ENCODE measurements around the gene TRIM54. TPM values are rescaled to one million over a fixed set of nuclear protein-coding genes. Genes with fewer than 3 reads are reported as not detected.
"Not testable (repeated sequence)": the region's sequence is repeated elsewhere in the genome, so short reads cannot be mapped to it uniquely, and the experiment has no call there.

Gene TRIM54
- total RNA-seq, 1 donor from 2014 or later: not detected

DNA sequence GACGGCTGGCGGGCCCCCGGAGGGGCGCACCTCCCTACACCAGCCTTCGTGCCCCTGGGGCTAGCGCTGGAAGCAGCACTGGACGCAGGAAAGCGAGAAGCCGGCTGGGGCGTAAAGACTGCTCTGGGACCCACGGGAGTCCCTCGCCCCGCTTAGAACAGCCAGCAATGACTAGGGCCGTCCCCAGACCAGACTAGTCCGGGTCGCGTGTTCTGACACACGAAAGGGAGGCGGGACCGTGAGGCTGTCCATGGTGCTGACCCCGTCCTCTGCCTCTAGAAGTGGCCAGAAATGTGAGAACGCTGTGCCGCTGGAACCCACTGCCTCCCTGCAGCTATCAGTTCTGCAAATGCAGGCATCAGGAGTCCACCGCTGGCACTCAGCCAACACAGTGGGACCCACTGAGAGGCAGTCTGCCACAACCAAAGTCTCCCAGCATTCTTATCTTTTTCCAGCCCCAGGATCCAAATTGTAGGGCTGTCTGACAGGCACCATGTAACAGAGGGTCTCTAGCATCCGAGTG is 26.2 kb downstream of the TRIM54 start, which contains the start of gene UCN:
Gene UCN (minus strand): TSS at position 87 of the 523 bp plus-strand sequence. CDS start 550 bp downstream, outside the sequence.
- intact Hi-C loops (cut with micrococcal nuclease): no loop called here

DNA sequence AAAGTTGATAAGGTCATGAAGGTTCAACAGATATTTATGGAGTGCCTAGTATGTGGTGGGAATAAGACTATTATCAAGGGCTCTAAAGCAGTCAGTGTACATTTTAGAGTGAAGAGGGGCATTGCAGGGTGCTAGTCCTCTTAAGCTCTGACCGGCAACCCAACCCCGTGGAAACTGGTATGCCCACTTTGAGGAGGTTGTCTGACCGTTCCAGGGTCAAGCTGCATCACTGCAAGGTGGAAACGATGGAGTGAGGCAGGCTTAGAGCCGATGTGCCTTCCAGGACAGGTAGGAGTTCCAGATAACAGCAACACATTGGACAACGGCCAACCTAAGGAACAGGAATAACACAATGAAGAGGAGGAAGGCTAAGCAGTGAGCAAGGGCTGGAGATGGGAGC is 27.4 kb downstream of the TRIM54 start:
- intact Hi-C loops (cut with micrococcal nuclease): no loop called here

DNA sequence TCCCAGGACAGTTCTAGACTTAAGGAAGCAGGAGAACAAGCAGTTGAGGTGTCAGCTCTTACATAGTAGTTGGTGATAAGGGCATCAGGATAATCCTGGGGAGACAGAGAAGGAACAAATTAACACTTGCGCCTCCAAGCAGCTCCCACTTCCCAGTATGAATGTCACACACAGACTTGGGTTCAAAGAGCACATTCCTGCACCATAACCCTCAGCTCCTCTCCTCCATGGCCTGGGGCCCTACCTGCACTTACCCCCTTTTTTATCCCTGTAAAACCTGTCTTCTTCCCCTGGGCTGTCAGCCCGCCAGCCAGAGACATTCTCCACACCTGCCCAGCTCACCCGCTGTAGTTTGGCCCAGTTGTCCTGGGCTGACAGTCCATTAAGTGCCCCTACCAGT is 29.9 kb downstream of the TRIM54 start:
- intact Hi-C loops (cut with micrococcal nuclease): no loop called here

DNA sequence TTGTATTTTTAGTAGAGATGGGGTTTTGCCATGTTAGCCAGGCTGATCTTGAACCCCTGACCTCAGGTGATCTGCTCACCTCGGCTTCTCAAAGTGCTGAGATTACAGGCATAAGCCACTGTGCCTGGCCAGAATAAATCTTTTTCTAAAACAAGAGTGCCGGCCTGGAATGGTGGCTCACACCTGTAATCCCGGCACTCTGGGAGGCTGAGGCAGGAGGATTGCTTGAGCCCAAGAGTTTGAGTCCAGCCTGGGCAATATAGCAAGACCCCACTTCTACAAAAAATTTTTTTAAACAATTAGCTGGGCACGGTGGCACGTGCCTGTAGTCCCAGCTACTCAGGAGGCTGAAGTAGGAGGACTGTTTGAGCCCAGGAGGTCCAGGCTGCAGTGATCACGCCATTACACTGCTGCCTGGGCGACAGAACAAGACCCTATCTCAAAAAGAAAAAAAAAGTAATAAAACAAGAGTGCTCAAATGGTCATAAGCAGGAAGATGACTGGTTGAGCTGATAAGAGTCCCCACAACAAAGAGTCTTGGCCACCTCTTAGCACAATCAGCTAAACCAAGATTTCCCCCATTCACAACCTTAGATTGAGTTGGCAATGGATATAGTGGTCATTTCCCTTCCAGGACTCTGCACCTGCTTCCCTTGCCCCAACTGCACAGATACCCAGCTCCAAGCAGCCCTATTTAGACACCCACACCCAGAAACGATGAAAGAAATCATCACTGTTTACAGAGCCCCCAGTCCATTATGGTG is 31.8 kb downstream of the TRIM54 start:
- intact Hi-C loops (cut with micrococcal nuclease): no loop called here

DNA sequence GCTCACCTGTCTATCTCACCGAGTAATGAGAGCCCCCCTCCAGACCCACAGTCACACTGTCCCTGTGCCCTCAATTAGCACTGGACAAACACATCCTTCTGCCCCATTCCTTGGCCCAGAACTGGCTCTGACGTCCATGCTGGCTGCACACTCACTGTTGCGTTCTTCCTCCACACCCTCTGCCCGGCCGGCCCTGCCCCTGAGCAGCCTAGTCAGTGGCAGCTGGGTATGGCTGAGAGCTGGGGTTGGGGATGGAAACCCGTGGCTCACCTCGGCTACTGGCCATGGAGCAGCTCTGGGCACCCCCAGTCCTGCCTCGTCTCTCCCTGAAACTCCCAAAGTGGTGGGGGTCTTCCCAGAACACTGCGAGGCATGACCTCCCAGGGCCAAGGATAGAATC is 32.5 kb downstream of the TRIM54 start:
- intact Hi-C loops (cut with micrococcal nuclease): no loop called here

DNA sequence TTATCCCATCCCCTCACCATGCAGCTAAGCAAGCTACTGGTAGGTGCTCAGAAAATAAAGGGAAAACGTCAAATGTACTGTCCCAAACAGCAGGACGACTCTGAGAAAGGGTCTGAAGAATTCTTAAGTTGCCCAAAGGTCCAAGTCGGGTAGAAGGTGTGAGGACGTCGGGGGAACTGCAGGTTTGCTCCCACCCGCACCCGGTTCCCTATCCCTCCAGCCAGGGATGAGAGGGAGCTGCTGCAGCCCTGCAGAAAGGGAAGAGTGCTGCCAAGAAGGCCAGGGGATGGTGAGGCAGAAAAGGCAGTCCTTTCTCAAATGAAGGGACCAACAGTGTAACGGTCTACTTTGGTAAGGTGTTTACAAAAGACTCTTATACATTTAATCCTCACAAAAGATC is 32.9 kb downstream of the TRIM54 start:
- intact Hi-C loops (cut with micrococcal nuclease): no loop called here

DNA sequence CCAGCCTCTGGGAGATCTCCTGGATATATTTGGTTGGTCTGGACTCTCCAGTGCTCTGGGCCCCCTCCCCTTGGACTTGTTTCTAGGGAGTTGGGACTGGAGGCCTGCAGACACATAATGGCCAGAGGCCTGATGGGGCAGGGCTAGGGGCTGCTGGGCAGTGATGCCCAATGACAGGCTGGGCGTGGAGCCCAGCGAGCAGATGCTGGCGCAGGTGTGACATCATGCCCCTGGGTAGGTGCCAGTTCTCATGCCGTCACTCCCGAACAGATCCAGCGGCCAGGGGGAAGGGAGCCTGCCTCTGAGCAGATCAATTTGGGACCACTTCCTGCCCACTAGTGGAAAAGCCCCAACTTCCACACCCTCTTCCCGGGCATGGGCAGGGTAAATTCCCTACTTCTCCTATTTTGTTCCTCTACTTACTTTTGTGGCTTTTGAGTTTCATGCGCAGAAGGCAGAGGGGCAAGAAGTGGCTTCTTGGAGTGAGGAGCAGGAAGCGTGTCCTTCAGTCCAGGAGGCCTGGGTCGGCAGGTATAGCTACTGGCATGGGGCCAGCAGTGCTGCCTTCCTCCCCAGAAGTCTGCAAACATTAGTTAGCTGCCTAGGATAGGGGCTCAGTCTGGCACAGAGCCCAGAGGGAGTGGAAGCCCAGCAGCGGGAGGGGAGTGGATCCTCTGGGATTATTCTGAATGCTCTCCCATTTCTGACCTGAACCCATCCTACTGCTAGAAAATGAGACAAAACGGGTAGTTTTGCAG is 34.6 kb downstream of the TRIM54 start:
- intact Hi-C loops (cut with micrococcal nuclease): no loop called here

DNA sequence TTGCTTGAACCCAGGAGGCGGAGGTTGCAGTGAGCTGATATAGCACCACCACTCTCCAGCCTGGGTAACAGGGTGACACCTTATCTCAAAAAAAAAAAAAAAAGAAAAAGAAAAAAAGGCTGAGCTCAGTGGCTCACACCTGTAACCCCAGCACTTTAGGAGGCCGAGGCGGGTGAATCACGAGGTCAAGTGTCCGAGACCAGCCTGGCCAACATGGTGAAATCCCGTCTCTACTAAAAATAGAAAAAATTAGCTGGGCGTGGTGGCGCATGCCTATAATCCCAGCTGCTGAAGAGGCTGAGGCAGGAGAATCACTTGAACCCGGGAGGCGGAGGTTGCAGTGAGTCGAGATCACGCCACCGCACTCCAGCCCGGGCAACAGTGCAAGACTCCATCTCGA is 37.6 kb downstream of the TRIM54 start:
- intact Hi-C loops (cut with micrococcal nuclease): not testable (repeated sequence)

DNA sequence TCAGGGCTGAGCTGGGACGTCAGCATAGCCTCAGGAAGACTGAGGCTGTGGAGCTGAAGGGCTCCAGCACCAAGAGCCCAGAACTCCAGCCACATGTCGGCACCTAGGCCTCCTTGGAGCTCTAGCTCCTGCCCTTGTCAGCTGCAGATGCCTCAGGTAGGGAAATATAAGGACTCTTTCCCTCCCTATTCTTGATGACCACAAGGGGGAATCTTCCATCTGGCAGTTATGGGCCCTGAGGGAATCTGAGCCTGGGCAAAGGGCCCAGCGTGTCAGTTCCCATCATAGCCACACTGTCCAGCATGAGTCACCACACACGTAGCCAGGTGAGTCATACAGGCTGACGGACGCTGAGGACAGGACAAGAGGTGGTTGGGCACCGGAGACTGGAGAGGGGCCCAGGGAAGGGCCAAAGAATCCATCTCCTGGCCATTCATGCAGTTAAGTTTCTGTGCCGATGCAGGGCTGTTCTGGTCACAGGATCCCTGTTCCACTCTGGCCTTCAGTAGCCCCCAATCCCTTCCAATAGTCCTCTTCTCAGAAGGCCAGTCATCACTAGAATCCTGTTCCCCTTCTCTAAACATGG is 38.8 kb downstream of the TRIM54 start:
- intact Hi-C loops (cut with micrococcal nuclease): no loop called here

DNA sequence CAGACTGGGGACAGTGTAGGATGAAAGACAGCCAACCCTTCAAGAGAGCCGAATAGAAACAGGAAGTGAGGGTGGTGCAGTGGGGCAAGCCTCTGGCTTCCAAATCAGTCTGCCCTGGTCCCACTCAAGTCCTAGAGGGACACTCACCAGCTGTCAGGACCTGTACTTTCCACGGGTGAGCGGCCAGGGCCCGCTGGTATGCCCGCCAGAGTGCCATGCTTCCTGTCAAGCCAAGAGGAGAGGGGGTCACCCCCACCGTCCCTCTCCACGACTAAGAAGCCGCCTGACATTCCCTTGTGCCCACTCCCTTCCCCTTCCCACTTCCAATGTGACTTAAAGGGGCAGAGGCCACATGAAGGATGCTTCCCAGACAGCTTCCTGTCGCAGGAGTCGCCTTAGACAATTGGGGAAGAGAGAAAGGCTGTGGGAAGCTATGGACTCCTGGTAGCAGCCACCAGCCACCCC is 40.1 kb downstream of the TRIM54 start:
- intact Hi-C loops (cut with micrococcal nuclease): loop anchor here (1.0 to 2.0 kb wide), 4 partner anchors 58 to 536 kb away; partner anchors contain the start of genes AGBL5, CENPA and ZNF513

DNA sequence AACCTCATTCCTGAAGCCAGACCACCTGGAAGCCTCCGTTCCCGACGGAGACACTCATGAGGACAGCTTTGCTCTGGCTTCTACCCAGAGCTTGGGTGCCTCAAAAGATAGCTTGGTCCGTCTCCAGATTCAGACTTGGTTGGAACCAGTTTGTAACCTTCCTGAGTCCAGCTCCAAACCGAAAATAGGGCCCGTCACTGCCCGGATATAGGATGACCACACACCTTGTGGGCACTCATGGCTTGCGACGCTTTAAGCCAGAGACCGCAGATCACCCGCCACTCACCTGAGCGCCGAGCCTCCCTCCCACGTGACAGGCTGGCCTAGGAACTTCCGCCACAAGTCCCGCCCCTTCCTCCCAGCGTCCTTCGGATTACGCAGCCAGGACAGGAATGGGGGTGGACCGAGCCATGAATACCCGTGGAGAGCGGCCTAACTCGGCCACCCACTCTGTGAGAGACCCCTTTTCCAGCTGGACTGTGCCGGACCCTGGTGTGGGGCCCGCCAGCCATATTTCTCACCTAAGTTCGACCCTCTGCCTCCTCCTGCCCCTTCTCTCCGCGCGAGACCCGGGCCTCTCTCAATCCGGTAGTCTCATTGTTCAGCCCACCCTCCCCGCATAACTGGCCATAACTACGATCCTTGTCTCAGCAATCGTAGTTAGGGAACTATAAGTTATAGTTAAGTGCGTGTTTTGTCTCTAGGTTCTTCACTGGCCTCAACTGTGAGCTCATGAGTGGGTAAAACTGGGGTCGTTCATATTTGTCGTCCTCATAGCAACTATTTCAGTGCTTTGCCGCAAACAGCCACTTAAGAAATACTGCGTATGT is 40.8 kb downstream of the TRIM54 start, which contains the start of gene MPV17:
Gene MPV17 (minus strand): TSS at position 332 of the 830 bp plus-strand sequence. CDS start 580 bp downstream, outside the sequence.
- intact Hi-C loops (cut with micrococcal nuclease): loop anchor here (1.0 to 2.0 kb wide), 18 partner anchors 20 to 820 kb away; partner anchors contain the start of genes AGBL5, ATRAID, CAD and CENPA

DNA sequence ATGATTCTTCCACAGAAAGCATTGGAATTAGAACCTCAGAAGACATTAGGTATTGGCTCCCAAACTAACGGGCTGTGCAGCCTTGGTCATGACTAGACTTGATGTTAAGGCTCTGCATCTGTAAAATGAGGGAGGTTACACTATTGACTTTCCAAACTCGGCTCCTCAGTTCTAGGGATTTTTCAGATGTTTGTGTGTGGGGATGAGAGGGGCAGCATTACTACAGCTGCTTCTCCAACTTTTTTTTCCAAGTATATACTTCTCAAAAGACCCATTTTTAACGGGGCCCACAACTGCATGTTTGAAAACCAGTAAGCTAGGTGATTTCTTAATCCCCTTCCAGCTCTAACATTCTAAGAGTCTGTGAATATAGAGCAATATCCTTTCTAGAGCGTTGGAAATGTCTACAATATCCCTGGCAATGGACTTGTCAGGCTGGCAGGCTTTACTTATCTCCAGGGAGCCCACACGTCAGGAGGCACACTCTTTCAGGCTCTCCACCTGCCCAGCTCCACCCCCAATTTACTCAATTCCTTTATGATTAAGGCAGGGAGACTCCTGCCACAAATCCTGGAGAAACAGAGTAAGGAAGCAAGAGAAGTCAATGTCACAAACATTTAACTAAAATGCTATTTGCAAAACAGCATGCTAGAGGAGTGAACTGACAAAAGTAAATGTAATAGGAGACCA is 41.5 kb downstream of the TRIM54 start:
- intact Hi-C loops (cut with micrococcal nuclease): loop anchor here (1.0 to 2.0 kb wide), 17 partner anchors 20 to 820 kb away; partner anchors contain the start of genes AGBL5, ATRAID, CAD and CENPA

DNA sequence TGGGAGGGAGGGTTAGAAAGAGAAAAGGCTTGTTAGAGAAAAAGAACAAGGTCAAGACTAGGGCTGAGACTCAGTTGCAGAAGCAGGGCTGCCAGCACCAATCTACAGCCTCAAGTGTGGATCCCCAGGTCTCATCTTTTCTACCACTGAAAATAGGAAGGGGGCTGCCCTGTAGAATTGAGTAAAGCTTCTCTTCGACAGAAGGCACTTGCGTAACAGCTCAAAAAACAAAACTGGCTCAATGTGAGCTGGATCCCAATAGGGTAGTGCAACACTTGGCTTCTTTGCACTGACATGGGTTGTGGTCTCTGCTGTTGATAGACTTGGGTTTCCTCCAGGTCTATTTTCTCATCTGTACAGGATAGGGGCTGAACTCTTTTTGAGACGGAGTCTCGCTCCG is 42.5 kb downstream of the TRIM54 start:
- intact Hi-C loops (cut with micrococcal nuclease): no loop called here

DNA sequence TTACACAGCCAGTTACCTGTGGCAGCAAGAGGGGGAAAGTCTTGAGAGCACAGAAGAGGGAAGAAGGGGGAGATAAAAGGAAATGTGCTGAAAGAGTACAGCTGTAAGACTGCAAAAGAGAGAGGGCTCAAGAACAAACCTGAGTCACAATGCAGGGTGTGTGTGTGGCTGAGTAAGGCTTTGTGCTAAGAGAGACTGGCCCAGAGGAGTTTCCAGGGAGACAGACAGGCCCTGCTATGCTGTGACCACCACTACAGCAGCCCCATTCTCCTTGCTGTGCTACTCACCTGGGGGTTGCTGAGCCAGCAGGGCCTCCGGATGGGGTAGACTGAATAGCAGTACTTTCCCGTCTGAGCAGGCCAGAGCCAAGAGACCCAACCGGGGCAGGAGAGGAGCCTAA is 53.1 kb downstream of the TRIM54 start:
- intact Hi-C loops (cut with micrococcal nuclease): no loop called here

DNA sequence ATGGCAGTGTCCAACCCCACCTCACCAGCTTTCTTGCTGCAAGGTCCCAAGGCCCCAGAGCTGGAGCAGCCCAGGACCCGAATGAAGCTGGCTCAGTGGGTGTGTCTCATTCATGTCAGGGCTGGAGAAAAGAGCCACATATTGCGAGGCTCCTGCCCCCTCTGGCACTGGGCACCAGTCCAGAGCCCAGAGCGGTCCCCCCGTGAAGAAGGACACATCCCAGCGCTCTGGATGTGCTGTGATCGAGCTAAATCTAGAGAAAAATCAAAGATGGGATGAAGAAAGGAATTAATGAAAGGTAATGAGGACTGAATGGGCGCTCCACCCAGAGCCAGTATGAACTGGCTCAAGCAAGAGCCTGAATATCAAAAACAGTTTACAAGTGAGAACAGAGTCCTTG is 53.9 kb downstream of the TRIM54 start:
- intact Hi-C loops (cut with micrococcal nuclease): no loop called here

DNA sequence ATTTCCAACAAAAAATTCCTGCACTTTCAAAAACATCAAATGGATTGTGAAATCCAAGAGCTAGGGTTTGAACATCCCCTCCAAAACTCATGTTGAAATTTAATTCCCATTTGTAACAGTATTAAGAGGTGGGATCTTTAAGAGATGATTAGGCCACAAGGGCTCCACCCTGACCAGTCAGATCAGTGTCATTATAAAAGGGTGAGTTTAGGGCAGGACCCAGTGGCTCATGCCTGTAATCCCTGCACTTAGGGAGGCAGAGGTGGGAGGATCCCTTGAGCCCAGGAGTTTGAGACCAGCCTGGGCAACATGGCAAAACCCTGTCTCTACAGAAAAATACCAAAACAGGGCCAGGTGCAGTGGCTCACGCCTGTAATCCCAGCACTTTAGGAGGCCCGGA is 65.4 kb downstream of the TRIM54 start:
- intact Hi-C loops (cut with micrococcal nuclease): no loop called here

DNA sequence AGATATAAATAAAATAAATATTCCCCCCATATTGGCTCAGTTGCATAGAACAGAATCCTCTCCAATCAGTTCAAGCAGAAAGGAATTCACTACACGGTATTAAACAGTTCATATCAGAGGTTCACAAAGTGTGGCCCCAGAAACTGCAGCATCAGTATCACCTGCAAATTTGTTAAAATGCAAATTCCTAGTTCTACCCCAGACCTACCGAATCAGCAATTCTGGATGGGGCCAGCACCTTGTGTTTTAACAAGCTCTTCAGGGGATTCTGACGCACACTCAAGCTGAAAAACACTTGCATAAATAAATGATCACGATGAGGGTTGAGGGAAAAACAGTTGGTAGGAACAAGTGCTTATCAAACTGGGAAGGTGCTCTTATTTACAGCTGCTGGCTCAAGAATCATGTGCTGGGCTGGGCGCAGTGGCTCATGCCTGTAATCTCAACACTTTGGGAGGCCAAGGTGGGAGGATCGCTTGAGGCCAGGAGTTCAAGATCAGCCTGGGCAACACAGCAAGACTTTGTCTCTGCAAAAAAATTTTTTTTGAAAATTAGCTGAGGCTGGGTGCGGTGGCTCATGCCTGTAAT is 68.0 kb downstream of the TRIM54 start:
- intact Hi-C loops (cut with micrococcal nuclease): no loop called here

DNA sequence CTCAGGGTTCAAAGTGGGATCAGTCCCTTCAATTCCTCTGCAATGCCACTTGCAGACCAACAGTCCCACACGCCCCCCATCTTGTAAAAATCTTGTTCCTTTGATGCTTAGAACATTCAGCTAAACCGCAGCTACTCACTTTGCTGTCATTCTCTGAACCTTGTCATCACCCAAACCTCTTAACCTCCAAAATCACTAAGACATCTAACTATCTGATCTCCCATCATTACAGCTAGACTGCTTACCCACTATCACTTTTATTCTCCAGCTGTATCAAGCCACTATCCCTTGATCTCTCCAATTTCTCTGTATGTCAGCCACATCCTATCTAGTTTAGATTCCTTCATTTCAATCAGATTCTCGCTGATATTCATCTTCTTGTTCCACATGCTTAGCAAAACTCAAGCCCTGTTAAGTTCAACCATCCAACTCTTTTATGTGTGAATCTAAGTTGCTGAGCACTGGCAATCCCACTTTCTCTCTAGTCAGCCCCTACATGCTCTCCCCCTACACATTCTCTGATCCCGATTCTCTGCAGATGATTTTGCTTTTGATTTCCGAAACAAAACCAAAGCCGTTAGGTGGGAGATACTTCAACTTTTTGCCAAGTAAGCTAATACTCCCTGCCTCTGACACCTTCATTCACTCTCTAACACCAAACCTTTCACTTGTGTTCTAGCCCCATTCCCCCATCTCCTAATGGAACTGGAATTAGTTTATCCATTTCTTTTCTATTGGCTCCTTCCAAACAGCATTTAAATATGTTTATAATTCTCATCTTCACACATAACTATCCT is 69.8 kb downstream of the TRIM54 start:
- intact Hi-C loops (cut with micrococcal nuclease): loop anchor here (1.0 kb wide), 1 partner anchor 140 kb away; the partner anchor contains the start of genes ATRAID and SLC5A6

DNA sequence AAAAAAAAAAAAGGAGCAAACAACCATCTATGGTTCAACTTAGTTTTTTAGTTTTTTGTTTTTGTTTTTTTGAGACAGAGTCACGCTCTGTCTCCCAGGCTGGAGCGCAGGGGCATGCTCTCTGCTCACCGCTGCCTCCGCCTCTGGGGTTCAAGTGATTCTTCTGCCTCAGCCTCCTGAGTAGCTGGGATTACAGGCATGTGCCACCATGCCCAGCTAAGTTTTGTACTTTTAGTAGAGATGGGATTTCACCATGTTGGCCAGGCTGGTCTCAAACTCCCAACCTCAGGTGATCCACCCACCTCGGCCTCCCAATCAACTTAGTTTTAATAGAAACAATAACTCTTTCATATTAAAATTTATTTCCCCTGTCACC is 71.1 kb downstream of the TRIM54 start:
- intact Hi-C loops (cut with micrococcal nuclease): not testable (repeated sequence)

Measured in T-helper 1 cell treated with Interleukin-12 subunit alpha and Interleukin-12 subunit beta and Interleukin-4 antibody, amounts not matched to agents 30 ng/mL and 1 ng/mL, for 36 hours (primary cell).